Daoy (cell line): ENCODE measurements around the gene ATP13A4. TPM values are rescaled to one million over a fixed set of nuclear protein-coding genes. Genes with fewer than 3 reads are reported as not detected.

Experiments
- DNase-seq: peaks from one replicate; pipeline ENCODE4 v3.0.0-alpha.2; 2015; ENCODE audit warnings: low read depth
- total RNA-seq: library from RNA; depleted of rRNA; stranded (reverse); fragments of >200 nt; shearing (Covaris generic); gene quantifications from 2 replicates; pipeline ENCODE4 v1.2.3, GENCODE V29; 2014; rRNA removed

ATP13A4 gene, protein sequence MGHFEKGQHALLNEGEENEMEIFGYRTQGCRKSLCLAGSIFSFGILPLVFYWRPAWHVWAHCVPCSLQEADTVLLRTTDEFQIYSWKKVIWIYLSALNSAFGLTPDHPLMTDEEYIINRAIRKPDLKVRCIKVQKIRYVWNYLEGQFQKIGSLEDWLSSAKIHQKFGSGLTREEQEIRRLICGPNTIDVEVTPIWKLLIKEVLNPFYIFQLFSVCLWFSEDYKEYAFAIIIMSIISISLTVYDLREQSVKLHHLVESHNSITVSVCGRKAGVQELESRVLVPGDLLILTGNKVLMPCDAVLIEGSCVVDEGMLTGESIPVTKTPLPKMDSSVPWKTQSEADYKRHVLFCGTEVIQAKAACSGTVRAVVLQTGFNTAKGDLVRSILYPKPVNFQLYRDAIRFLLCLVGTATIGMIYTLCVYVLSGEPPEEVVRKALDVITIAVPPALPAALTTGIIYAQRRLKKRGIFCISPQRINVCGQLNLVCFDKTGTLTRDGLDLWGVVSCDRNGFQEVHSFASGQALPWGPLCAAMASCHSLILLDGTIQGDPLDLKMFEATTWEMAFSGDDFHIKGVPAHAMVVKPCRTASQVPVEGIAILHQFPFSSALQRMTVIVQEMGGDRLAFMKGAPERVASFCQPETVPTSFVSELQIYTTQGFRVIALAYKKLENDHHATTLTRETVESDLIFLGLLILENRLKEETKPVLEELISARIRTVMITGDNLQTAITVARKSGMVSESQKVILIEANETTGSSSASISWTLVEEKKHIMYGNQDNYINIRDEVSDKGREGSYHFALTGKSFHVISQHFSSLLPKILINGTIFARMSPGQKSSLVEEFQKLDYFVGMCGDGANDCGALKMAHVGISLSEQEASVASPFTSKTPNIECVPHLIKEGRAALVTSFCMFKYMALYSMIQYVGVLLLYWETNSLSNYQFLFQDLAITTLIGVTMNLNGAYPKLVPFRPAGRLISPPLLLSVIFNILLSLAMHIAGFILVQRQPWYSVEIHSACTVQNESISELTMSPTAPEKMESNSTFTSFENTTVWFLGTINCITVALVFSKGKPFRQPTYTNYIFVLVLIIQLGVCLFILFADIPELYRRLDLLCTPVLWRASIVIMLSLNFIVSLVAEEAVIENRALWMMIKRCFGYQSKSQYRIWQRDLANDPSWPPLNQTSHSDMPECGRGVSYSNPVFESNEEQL
- total RNA-seq, result not detected in 2 replicates

DNA sequence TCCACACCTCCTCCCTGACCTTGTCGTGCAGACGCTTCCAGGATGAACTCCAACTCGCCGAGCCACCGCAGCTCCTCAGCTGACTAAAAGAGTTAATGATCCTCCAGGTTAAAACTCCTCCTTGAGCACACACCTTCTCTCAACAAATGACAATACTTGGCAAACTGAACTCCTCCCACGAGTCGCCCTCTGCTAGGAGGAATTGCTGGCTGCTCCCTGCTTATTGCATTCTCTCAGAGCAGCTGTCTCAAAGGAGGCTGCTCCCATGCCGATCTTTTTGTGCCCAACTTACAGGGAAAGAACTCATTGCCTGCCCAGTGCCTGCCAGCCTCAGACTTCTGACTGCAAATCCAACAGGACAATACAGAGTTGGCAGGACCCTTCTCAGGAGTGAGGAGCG, at the start of gene ATP13A4:
TSS of gene ATP13A4 (minus strand) at position 85 of the 400 bp plus-strand sequence. CDS start 96 bp downstream, outside the sequence.
- no peak for DNase-seq

- no peak for DNase-seq
Observed at GRCh38 chr3:193599393-193599792, 44.7 kb upstream of the ATP13A4 start.

- no peak for DNase-seq
Observed at GRCh38 chr3:193598202-193598601, 43.5 kb upstream of the ATP13A4 start.

DNA sequence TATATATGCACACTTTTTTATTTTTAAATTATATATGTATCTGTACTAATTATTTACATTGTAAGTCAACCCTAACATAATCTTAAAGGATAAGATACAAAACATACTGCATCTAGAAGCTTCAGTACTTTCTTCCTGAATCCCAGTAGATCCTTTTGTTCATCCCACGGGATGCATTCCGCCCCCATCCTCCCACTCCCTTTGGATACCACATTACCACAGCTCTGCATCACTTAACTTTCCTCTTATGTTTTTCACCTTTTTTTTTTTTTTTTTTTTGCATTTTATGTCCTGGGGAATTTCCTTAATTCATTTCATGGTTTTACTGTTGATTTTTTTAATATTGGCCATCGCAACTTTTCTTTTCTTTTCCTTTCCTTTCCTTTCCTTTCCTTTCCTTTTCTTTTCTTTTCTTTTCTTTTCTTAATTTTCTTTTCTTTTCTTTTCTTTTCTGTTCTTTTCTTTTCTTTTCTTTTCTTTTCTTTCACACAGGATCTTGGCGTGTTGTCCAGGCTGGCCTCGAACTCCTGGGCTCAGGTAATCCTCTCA, 41.3 kb upstream of the ATP13A4 start:
- no peak for DNase-seq

GRCh38 chr3:193594946-193595689, 40.4 kb upstream of the ATP13A4 start:
- DNase-seq, result peak; percentile 13

- peak; percentile 39 for DNase-seq
Observed at GRCh38 chr3:193593668-193594030, 39.0 kb upstream of the ATP13A4 start.

- DNase-seq, result peak; percentile 100
Observed at GRCh38 chr3:193592841-193593667, 38.4 kb upstream of the ATP13A4 start, which contains the start of gene OPA1. Gene OPA1 (plus strand): TSS chr3:193593208. CDS start chr3:193593378, 170 bp downstream.

- peak; percentile 90 for DNase-seq
Observed at GRCh38 chr3:193590088-193590856, 35.6 kb upstream of the ATP13A4 start.

- DNase-seq, result no peak
Observed at GRCh38 chr3:193589616-193590015, 34.9 kb upstream of the ATP13A4 start.

- DNase-seq, result no peak
Observed at GRCh38 chr3:193589129-193589528, 34.4 kb upstream of the ATP13A4 start.

GRCh38 chr3:193586526-193586925, 31.8 kb upstream of the ATP13A4 start:
- no peak for DNase-seq

DNA sequence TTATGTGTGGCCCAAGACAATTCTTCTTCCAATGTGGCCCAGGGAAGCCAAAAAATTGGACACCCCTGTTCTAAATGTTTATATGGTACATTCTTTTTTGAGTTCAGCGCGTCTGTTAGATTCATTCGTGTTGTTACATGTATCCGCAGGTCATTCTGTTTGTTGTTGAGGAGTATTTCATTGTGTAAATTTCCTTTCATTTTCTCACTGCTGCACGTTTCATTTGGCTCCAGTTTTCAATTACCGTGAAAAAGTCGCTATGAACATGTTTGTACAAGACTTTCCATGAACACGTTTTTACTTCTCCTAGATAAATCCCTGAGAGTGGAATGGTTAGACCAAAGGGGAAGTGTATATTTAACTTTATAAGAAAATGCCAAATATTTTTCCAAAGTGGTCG, 30.8 kb upstream of the ATP13A4 start:
- DNase-seq, result no peak

DNA sequence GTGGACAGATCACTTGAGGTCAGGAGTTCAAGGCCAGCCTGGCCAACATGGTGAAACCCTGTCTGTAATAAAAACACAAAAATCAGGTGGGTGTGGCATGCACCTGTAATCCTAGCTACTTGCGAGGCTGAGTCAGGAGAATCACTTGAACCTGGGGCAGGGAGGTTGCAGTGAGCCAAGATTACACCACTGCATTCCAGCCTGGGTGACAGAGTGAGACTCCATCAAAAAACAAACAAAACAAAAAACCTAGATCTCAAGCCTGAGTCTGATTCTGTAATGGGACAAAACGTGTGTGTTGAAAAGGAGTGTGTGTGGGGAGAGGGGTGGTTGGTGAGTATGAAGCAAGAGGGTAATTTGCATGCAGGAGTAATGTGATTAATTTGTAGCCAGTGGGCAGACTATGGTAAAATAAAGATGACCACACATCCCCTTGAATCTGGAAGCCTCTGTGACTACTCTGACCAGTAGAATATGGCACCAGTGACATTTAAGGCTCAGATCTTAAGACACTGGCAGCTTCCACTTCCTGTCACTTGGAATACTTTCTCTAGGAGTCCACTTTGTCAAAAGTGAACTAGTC, 19.9 kb upstream of the ATP13A4 start:
- no peak for DNase-seq

DNA sequence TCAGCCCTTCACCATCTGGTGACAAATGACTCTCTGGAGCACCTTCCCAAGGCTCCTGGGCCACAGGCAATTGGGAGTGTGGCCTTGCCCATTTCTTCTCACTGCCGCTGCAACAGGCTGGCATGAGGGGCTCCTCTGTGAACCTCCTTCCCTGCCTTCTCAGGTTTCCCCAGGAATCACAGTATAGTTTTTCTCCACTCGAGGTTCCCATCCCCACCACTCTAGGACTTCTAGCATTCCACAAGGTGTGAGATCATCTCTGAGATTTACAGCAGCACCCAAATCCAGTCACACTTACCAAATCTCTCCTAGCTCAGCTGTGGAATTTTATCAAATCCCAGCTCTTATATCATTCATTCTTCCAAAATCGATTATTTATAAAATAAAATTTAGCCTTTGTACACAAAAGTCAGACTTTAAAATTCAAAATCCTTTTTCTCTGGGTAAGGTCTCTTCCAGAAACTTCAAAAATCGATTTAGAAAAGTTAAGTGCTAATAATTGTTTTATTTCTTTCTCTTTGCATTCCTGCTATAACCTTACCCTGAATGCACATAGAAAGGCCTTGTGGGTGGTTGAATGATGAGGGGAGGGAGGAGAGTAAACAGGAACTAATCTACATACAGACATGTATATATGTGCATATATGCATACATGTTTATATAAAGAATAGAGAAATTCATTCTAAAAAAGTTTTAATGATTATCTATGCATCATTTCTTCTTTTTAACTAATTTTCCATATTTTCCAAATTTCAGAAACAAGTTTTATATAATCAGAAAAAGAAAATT, 18.9 kb upstream of the ATP13A4 start:
- DNase-seq, result no peak

DNA sequence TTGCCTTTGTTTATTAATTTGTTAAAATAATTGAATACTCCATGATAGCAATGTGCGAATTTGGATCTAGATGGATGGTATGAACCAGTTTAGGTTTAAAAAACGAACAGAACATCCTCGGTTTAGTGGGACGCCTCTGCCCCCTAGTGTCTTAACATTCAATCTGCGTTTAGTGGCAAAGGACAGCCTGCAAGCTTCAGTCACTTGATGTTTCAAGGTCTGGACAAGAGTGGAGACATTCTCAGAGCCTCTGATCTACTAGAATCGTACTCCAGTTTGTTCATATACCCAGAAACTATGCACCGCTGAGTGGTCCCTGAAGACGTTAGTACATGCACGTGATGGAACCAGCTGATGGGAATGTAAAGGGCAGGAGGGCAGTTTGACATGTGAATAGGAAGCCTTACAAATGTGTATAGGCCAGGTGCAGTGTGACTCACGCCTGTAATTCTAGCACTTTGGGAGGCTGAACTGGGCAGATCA, 17.8 kb upstream of the ATP13A4 start:
- peak; percentile 74 for DNase-seq

DNA sequence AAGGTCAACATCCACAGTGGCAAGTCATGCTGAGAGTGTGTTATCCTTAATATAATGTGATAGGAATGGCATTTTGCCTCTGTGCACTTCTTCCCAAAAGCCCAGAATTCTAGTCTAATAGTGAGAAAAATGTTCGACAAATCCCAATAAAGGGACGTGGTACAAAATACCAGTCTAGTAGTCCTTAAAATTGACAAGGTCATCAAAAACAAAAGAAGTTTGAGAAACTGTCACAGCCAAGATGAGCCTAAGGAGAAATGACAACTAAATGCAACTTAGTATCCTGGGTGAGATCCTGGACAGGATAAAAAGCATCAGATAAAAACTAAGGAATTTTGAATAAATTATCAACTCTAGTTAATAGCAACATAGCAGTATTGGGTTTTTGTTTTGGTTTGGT, 14.4 kb upstream of the ATP13A4 start:
- no peak for DNase-seq

- peak; percentile 24 for DNase-seq
Observed at GRCh38 chr3:193564012-193564411, 9.3 kb upstream of the ATP13A4 start.

DNA sequence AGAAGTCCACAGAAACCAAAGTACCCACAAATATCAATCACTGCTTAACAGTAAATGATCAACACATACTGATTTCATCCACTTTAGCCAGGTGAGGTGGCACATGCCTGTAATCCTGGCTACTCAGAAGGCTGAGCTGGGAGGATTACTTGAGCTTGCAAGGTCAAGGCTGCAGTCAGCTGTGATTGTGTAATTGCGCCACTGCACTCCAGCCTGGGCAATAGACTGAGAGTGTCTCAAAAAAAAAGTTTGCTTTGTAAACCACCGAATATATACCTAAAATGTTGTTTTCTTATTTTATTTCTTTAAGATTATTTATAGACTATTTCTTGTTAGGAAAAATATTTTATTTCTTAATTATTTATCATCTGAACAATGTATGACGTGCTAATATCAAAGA, 8.7 kb upstream of the ATP13A4 start:
- DNase-seq, result no peak
